GM19193 (cell line): ENCODE results near the gene SUGCT.

Experiments
- POLR2A ChIP-seq: IDR thresholded peaks from 4 replicates; pipeline ENCODE4 v1.6.1; 2011; ENCODE audit not compliant: insufficient read depth, insufficient read length; ENCODE audit errors: extremely low read depth

Gene SUGCT

DNA sequence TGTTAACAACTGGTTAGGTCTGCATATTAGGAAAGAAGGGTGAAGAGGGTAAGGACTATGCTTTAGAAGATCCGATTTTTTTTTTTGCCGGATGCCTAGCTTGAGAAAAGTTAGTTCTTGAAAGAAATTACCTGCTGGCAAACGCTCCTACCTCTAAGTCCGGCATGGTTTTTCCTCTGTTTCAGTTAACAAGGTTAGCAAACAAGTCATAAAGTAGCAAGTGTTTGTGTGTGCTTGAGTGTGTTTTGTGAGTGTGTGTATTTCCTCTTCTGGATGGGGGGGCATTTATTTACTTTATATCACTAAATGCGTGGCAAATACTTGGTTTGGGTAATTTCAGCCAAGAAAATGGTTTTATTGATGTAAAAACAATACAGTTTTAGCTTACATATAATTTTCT lies 195.6 kb downstream of the SUGCT start:
- TF ChIP-seq POLR2A: no peak

GRCh38 chr7:40331915-40332314 lies 197.1 kb downstream of the SUGCT start:
- TF ChIP-seq POLR2A: no peak

DNA sequence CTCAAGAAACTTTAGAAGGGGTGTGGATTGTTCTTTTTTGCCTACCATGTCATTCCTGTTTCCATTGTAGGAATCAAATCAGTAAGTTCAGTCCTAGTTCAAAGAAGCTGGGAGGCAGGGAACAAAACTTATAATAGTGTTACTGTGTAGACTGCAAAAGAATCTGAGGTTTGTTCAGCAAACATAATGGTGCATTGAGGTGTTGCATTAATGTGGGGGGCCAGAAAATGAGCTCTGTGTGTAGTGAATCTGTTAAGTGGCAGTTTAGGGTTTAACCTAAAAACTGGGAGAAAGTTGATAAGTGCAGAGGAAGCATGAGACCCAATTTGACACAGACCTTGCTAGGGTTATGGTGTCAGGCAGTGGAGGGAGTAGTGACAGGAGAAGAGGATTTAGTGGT lies 197.7 kb downstream of the SUGCT start:
- no peak for TF ChIP-seq POLR2A

DNA sequence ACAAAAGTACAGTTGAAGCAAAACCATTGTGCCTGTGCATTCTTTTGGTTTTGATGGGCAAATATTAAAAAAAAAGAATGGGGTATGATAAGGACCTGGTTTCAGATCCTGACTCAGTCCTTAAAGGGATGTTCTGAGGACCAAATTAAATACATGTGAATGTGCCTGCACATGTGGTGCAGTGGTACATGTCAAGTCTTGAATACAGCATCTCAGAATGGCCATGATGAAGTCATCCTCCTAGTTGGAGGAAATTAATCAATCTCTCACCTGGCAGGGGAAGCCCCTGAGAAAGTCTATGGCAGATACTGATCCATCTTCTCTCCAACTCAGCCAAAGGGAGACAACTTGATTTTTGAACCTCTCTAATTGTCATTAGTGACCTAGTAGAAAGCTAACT lies 207.0 kb downstream of the SUGCT start:
- TF ChIP-seq POLR2A: no peak

GRCh38 chr7:40346554-40346953 lies 211.7 kb downstream of the SUGCT start:
- no peak for TF ChIP-seq POLR2A

- TF ChIP-seq POLR2A: no peak
Observed at GRCh38 chr7:40348126-40348728, 213.4 kb downstream of the SUGCT start.

- TF ChIP-seq POLR2A: no peak
Observed at GRCh38 chr7:40350100-40350499, 215.3 kb downstream of the SUGCT start.

- TF ChIP-seq POLR2A: no peak
Observed at GRCh38 chr7:40354711-40355110, 219.9 kb downstream of the SUGCT start.

DNA sequence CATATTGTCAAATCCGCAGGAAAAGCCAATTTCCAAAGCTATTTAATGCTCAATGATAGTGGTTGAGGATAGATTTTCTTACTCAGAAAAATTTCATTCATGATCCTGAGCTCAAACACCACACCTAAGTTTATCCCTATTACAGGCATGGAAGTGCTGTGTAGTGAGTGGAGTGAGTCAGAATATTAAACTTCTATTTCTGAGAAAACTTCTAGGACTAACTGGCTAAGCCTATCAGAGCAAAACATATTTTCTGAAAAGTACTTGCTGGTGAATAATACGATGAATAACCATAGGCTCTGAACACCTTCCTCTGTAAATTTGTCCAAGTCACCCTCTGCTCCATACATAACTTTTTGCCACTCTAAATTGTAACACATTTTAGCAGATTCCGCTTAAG lies 221.5 kb downstream of the SUGCT start:
- TF ChIP-seq POLR2A: no peak

DNA sequence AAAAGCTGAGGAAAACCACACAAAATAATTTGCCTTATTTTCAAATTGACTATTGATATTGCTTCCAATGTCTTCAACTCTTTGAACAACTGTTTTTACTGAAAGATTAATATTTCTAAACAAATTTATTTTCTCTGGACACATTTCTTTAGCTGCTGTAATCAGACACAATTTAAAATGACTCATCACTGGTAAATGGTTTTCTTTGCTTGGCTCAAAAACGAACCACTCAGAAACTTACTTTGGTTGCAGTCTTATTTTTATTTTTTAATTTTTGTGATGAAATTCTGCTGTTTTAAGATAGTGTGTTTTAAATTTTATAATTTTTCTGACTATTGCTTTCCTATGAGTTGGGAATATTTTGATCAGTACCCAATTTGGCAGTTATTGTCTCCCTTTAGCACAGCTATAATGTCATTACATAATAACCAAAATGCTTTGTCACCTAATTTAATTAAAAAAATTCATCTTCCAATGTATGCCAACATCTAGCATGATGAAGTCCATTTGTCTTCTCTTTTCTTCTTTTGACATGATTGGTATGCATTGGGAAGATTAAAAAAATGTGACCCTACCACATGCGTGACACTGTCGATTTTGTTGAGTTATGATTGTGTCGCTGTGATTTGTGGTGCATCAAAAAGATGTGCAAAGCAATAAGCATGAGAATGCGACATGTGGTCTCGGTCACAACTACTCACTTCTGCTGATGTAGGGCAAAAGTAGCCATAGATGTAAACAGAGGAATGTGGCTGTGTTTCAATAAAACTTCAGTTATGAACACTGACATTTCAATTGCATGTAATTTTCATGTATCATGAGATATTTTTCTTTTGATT lies 222.3 kb downstream of the SUGCT start:
- no peak for TF ChIP-seq POLR2A

GRCh38 chr7:40369641-40370277 lies 235.0 kb downstream of the SUGCT start:
- no peak for TF ChIP-seq POLR2A

- no peak for TF ChIP-seq POLR2A
Observed at GRCh38 chr7:40371806-40372440, 237.1 kb downstream of the SUGCT start.

GRCh38 chr7:40374575-40374974 lies 239.8 kb downstream of the SUGCT start:
- TF ChIP-seq POLR2A: no peak

- TF ChIP-seq POLR2A: no peak
Observed at GRCh38 chr7:40380111-40380510, 245.3 kb downstream of the SUGCT start.

GRCh38 chr7:40382145-40382544 lies 247.3 kb downstream of the SUGCT start:
- no peak for TF ChIP-seq POLR2A
